K562 (cell line): ENCODE measurements around the gene CA6. TPM values are rescaled to one million over a fixed set of nuclear protein-coding genes. Genes with fewer than 3 reads are reported as not detected.

ENCODE experiments used
- ARNT ChIP-seq, 2 experiments: fragments of 450-650 bp; IDR thresholded peaks; 2 replicates each; pipeline ENCODE4 v1.6.1; 2016; ENCODE audit warnings: mild to moderate bottlenecking in 1 of 2
- ATF7 ChIP-seq: fragments of 450-650 bp; IDR thresholded peaks from 2 replicates; pipeline ENCODE4 v1.7.1; 2014; ENCODE audit warnings: mild to moderate bottlenecking, moderate library complexity
- CHD4 ChIP-seq: fragments of 200-600 bp; sonication (generic); IDR thresholded peaks from 3 replicates; pipeline ENCODE4 v1.6.1; 2012; ENCODE audit warnings: low read depth, mild to moderate bottlenecking, mixed read lengths, low read length, inconsistent platforms; ENCODE audit not compliant: insufficient read depth, insufficient replicate concordance, poor library complexity, severe bottlenecking
- DNMT1 ChIP-seq: fragments of 450-650 bp; IDR thresholded peaks from 2 replicates; pipeline ENCODE4 v1.6.1; 2016; ENCODE audit warnings: antibody characterized with exemption, mild to moderate bottlenecking
- E2F3 ChIP-seq: fragments of 250-450 bp; sonication (Bioruptor Pico); IDR thresholded peaks from 2 replicates; pipeline ENCODE4 v1.4.0; 2020; ENCODE audit warnings: mild to moderate bottlenecking
- ETV6 ChIP-seq, 3 experiments: fragments of 150-350 bp in 1 of 3; sonication (generic) in 1 of 3; formaldehyde crosslinking in 1 of 3; IDR thresholded peaks; 2 replicates each; pipeline versions ENCODE4 v1.6.1 to v1.8.0; 2014 to 2022; ENCODE audit warnings: borderline replicate concordance in 2 of 3, low read depth in 2 of 3, antibody characterized with exemption in 1 of 3, low read length in 1 of 3, mild to moderate bottlenecking in 1 of 3, missing genetic modification reagents in 1 of 3
- FOXJ3 ChIP-seq: sonication (generic); formaldehyde crosslinking; IDR thresholded peaks from 2 replicates; pipeline ENCODE4 v1.4.0; 2020; ENCODE audit warnings: mild to moderate bottlenecking, missing genetic modification reagents
- KDM2B ChIP-seq: fragments of 250-450 bp; sonication (Bioruptor Pico); IDR thresholded peaks from 2 replicates; pipeline ENCODE4 v1.8.0; 2021; ENCODE audit warnings: mild to moderate bottlenecking, moderate library complexity
- LEF1 ChIP-seq: fragments of 450-650 bp; IDR thresholded peaks from 2 replicates; pipeline ENCODE4 v1.6.1; 2016; ENCODE audit warnings: mild to moderate bottlenecking
- MAX ChIP-seq: sonication (generic); formaldehyde crosslinking; IDR thresholded peaks from 2 replicates; pipeline ENCODE4 v1.9.0; 2022; ENCODE audit warnings: mild to moderate bottlenecking, missing genetic modification reagents
- MYNN ChIP-seq, 2 experiments: sonication (generic); formaldehyde crosslinking in 1 of 2; IDR thresholded peaks; 2 replicates each; pipeline versions ENCODE4 v1.5.0 to v1.6.1; 2016 to 2020; ENCODE audit warnings: antibody characterized with exemption in 1 of 2, missing genetic modification reagents in 1 of 2
- NFYB ChIP-seq: IDR thresholded peaks from 2 replicates; pipeline ENCODE4 v1.6.1; 2011; ENCODE audit warnings: mild to moderate bottlenecking, moderate library complexity; ENCODE audit not compliant: insufficient read length; ENCODE audit errors: extremely low read depth
- NUFIP1 ChIP-seq: fragments of 450-650 bp; IDR thresholded peaks from 2 replicates; pipeline ENCODE4 v1.6.1; 2018; ENCODE audit not compliant: partially characterized antibody
- PTTG1 ChIP-seq: fragments of 450-650 bp; IDR thresholded peaks from 2 replicates; pipeline ENCODE4 v1.6.1; 2016; ENCODE audit warnings: low read depth, mild to moderate bottlenecking, missing genetic modification characterization, missing compliant biosample characterization
- SMAD3 ChIP-seq: fragments of 450-650 bp; formaldehyde crosslinking; conservative IDR thresholded peaks from 2 replicates; pipeline ENCODE4 v1.4.0; 2020; ENCODE audit warnings: mild to moderate bottlenecking
- SMARCA4 ChIP-seq: fragments of 450-650 bp; IDR thresholded peaks from 2 replicates; pipeline ENCODE4 v1.6.1; 2016
- TAF7 ChIP-seq: fragments of 450-650 bp; IDR thresholded peaks from 2 replicates; pipeline ENCODE4 v1.6.1; 2016; ENCODE audit warnings: missing genetic modification characterization, missing compliant biosample characterization
- TCF7 ChIP-seq: sonication (generic); IDR thresholded peaks from 2 replicates; pipeline ENCODE4 v1.6.1; 2016; ENCODE audit warnings: antibody characterized with exemption, borderline replicate concordance
- TFAP4 ChIP-seq: sonication (generic); formaldehyde crosslinking; IDR thresholded peaks from 2 replicates; pipeline ENCODE4 v1.8.0; 2022; ENCODE audit warnings: missing genetic modification reagents, mild to moderate bottlenecking, moderate library complexity, borderline replicate concordance
- ZNF140 ChIP-seq: fragments of 250-450 bp; sonication (Bioruptor Pico); IDR thresholded peaks from 2 replicates; pipeline ENCODE4 v1.8.0; 2021; ENCODE audit warnings: moderate library complexity, mild to moderate bottlenecking, inconsistent platforms
- ZNF324 ChIP-seq: fragments of 250-450 bp; sonication (Bioruptor Pico); IDR thresholded peaks from 2 replicates; pipeline ENCODE4 v1.4.0; 2020; ENCODE audit warnings: mild to moderate bottlenecking
- ZNF384 ChIP-seq: IDR thresholded peaks from 2 replicates; pipeline ENCODE4 v1.6.1; 2012; ENCODE audit warnings: low read depth, low read length, improper control_type of control experiment
- ZNF695 ChIP-seq: fragments of 450-650 bp; formaldehyde crosslinking; IDR thresholded peaks from 2 replicates; pipeline ENCODE4 v1.4.0; 2020; ENCODE audit warnings: mild to moderate bottlenecking, moderate library complexity
- ZNF830 ChIP-seq: fragments of 250-450 bp; sonication (Bioruptor Pico); IDR thresholded peaks from 2 replicates; pipeline ENCODE4 v1.5.0; 2021; ENCODE audit warnings: mild to moderate bottlenecking
- polyA plus RNA-seq, 8 experiments: library from polyadenylated mRNA; depleted of rRNA in 4 of 8; stranded (reverse) in 5 of 8; unstranded in 3 of 8; fragments of >200 nt; fragmentation: Nextera tagmentation in 2 of 8; fragmentation: Illumina TruSeq in 1 of 8; extraction: Ambion mirVana in 2 of 8; extraction: Trizol in 1 of 8; gene quantifications; 2 replicates each; pipeline versions ENCODE4 v1.2.1 to v1.2.3, GENCODE V29; 2011 to 2014; ENCODE audit warnings: inconsistent platforms in 1 of 8, missing spikeins in 1 of 8
- total RNA-seq, 7 experiments: library from RNA; depleted of rRNA in 6 of 7; stranded (reverse); fragments of >200 nt in 6 of 7; fragmentation: Illumina TruSeq in 2 of 7; extraction: Trizol in 2 of 7; gene quantifications; 2 replicates each; pipeline versions ENCODE4 v1.2.1 to v1.2.3, GENCODE V29; 2011 to 2021; ENCODE audit warnings: low replicate concordance in 1 of 7
- TF ChIP-seq, protein P1 (sequence below), 2 experiments: fragments of 450-650 bp; conservative IDR thresholded peaks; 2 replicates each; pipeline ENCODE4 v1.6.1; 2017; ENCODE audit warnings: mild to moderate bottlenecking in 2 of 2, moderate library complexity in 2 of 2

CA6 gene
- total and polyA plus RNA-seq, 9 of the 15 experiments (the other 6 are each of a cell fraction or from before 2014, with no cell fraction given) = not detected

DNA sequence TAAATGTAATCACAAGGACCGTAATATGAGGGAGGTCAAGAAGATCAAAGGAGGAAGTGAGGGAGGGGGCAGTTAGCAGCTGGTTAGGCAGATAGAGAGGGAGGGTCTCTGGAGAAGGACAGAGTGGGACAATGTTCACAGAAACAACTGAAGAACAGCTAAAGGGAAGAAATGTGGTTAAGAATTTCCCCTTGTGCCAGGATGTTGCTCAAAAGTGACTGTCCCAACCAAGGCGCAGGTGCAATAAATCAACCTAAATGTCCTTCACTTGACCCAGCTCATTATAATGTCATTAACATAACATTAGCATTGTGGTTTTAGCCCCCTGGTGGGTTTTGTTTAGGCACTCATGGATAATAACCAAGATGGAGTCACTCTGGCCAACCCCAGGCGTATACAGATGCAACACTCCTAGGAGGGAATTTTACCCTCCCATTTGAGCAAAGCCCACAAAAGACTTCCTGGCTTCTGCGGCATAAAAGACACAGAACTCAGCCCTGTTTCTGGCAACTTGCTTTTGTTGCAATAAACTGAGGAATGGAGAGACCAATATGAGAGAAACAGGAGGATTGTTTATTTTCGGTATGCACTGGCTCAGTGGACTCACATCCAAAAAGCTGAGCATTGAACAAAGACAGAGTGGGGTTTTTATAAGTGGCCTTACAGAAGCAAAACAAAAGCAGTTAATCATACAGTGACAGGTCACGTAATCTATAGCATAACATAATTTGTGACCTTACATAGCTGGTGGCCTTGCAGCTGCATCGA, 7.3 kb upstream of the CA6 start (continued):
- no peak for TF ChIP-seq TFAP4 (CRISPR knock-in tag)
- no peak for TF ChIP-seq SMARCA4
- TF ChIP-seq E2F3 (CRISPR knock-in tag) = 0 out of 2 replicates have a peak, but pooled peaks have one; percentile 35
- TF ChIP-seq MYNN (IDR thresholded peaks at IDR 0.05) = no peak
- no peak for TF ChIP-seq MYNN (CRISPR knock-in tag; IDR thresholded peaks at IDR 0.05)
- TF ChIP-seq ZNF695 = no peak
- no peak for TF ChIP-seq MAX (CRISPR knock-in tag)
- TF ChIP-seq ETV6 (IDR thresholded peaks at IDR 0.05; ENCODE audit: borderline replicate concordance in 1 of 2, low read depth in 2 of 2, low read length in 1 of 2) = no peak
- TF ChIP-seq ETV6 (CRISPR knock-in tag; IDR thresholded peaks at IDR 0.05; ENCODE audit: borderline replicate concordance) = no peak
- TF ChIP-seq CHD4 = no peak
- no peak for TF ChIP-seq TCF7
- no peak for TF ChIP-seq KDM2B (CRISPR knock-in tag)
- no peak for TF ChIP-seq NUFIP1
- no peak for TF ChIP-seq DNMT1
- TF ChIP-seq TAF7 (tag) = peak; percentile 9; the same call in 1 of the 2 replicates
- no peak for TF ChIP-seq SMAD3 (CRISPR knock-in tag)
- TF ChIP-seq, protein P1, sequence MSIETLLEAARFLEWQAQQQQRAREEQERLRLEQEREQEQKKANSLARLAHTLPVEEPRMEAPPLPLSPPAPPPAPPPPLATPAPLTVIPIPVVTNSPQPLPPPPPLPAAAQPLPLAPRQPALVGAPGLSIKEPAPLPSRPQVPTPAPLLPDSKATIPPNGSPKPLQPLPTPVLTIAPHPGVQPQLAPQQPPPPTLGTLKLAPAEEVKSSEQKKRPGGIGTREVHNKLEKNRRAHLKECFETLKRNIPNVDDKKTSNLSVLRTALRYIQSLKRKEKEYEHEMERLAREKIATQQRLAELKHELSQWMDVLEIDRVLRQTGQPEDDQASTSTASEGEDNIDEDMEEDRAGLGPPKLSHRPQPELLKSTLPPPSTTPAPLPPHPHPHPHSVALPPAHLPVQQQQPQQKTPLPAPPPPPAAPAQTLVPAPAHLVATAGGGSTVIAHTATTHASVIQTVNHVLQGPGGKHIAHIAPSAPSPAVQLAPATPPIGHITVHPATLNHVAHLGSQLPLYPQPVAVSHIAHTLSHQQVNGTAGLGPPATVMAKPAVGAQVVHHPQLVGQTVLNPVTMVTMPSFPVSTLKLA (conservative IDR thresholded peaks at IDR 0.05) = no peak
- TF ChIP-seq ZNF830 (CRISPR knock-in tag) = no peak
- TF ChIP-seq NFYB = no peak
- TF ChIP-seq ARNT (IDR thresholded peaks at IDR 0.05) = no peak
- TF ChIP-seq FOXJ3 = no peak
- no peak for TF ChIP-seq LEF1
- peak; percentile 85; the same call in 1 of the 2 replicates for TF ChIP-seq PTTG1 (tag)
- no peak for TF ChIP-seq ATF7
- TF ChIP-seq ZNF324 = no peak
- no peak for TF ChIP-seq ZNF140
- no peak for TF ChIP-seq ZNF384
